GM18861 (cell line): ENCODE measurements around the gene CYBB.

Source experiments
- ATAC-seq: cut with Tn5 transposase; IDR thresholded peaks from one replicate; pipeline ENCODE4 v1.9.1; 2021; ENCODE audit not compliant: unreplicated experiment

Gene CYBB

DNA sequence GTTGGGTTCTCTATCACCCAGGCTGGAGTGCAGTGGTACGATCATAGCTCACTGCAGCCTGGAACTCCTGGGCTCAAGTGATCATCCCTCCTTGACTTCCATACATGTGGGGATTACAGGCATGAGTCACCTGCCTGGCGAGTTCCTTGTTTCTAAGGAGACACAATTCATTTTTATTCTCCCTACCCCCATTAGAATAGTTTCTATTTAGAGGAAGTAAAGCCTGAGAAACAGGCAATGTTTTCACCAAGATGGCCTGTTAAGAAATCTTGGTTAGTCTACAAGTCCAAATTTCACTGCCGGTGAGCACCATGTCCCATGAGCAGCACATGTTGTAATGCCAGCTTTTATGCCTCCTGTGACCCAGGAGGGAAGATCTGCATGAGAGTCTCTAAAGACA lies 5.7 kb downstream of the CYBB start:
- ATAC-seq = no peak

DNA sequence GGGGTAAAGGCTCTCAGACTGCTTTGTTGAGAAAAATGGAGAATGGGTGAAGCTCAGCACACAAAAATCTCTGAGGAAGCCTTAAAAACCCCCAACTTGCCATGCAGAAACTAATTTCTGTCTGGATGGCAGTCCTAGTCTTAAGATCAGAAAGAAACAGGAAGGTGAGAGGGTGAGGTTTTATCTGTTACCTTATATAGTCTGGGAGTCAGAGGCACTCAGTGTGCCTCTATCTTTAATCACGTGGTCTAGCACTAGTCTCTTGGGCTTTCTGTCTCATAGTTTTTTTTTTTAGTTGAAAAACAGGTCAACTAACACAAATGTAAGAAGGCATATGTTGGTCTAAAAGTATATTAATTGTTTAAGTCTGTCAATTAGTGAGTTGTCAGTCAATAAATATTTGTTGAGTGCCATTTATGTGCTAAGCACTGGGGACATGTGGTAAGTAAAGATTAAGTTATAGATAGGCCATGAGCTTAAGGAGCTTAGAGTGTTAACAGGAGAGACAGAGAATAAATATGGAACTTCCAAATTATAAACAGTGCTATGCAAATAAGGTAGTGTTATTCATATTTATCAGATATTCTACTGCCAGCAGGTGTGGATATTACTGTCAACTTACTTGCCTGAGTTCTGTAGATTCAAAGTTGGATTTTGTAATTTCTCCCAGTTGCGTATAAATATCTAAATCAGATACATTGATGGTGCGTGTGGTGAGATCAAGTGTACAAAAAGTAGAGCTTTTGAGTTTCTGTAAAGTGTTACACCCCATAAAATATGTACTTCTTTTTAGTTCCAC lies 7.0 kb downstream of the CYBB start:
- ATAC-seq = peak; percentile 73

DNA sequence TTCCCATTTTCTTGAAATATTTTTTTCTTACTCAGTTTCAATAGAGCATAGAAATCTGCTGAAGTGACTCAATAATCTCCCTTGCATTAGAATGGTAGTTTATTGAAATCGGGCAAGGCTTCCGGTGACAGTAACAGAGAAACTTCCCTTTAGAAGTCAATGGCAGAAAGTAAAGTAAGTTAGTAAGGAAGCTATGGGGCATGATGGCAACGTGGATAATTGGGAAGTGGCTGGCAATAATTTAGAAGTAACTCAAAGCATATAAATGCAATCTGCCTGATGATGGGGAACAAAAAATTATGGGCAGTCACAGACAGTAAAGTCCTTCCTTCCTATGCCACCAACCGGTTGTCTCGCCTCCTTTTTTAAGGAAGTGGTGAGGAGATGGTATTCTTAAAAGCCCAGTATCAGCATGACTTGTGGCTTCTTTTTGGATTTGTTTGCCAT lies 7.6 kb downstream of the CYBB start:
- ATAC-seq = peak; percentile 62

DNA sequence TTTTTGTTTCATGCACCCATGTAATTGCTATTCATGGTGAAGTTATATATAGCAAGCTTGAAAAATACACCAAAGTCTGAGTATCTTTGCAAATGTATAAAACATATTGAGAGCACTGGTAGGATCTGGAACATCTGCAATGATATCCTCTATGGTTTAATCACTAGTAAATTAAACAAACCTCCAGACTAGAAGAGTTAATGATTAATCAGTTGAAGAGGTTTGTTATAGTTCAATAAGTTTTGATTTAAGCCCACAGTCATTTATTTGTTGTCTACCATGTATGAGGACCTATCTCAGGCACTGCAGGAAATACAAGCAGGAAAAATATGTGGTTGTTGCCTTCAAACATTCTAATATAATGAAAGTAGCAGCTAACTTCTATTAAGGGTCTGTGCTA lies 16.5 kb downstream of the CYBB start:
- ATAC-seq = no peak

DNA sequence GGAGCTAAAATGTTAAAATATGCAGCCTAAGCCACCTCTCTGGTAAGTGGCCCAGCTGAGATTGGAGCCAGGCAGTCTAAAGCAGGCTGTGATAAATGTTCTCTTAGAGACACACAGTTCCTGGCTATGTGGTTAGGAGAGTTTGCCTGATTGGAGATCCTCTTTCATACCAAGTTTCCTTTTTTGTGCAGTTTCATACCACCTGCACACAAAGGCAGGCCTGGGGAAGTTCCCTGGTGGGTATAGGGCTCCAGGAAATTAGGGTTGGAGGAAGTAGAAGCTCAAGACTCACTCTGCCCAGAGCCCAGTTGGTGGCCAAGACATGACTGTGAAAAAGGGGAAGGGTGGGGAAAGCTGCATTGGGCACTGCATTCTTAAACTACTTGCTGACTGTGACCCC lies 16.9 kb downstream of the CYBB start:
- peak; percentile 85 for ATAC-seq

DNA sequence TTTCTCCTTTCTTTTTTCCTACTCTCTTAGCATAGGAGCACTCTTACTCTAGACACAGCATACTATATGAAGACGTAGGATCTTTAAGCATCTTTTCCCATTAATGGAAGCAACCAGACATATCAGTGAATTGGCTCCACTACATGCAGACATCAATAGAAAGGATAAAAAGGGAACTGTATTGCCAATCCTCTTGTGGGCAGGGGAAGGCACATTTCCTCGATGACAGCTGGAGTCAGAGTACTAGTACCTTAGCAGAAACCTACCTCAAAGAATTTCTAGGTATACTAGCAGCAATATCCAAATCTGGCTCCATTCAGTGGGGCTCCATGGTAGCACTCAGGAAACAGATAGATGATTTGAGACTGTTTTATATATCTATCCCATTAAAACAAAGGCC lies 20.1 kb downstream of the CYBB start:
- no peak for ATAC-seq

DNA sequence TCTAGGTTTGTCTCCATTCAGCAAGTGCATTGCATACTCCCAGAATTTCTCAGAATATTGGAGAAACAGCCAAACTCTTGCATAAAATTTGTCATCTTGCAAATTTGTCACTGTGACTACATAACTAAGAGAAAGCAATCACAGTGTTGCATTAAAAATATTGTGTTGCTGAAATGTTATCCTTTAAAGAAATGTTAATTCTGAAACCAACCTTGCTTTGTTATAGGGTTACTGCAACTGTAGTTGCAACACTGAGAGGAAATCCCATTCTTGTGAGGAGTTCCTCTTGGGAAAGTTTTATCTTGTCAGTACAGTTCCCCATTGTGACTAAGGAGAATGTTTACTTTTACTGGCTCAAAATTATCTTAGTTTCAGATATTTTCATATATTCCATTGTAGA lies 20.9 kb downstream of the CYBB start:
- no peak for ATAC-seq

DNA sequence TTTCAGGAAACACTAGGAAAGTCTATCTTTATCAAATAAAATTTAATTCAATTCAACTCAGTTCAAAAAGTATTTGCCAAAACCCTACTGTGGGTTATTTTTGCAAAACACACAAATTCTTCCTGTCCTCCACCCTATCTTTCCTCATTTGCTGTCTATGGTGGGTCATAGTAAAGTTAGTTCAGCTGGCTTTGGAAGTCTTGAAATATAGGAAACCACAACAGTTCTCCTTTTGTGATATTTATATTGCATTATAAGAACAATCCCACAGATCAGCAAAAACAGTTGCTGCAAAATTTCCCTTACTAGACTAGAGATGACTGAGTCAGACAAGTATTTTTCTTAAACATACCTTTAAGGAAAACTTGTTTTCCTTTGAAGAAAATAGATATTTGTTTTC lies 22.2 kb downstream of the CYBB start:
- no peak for ATAC-seq

DNA sequence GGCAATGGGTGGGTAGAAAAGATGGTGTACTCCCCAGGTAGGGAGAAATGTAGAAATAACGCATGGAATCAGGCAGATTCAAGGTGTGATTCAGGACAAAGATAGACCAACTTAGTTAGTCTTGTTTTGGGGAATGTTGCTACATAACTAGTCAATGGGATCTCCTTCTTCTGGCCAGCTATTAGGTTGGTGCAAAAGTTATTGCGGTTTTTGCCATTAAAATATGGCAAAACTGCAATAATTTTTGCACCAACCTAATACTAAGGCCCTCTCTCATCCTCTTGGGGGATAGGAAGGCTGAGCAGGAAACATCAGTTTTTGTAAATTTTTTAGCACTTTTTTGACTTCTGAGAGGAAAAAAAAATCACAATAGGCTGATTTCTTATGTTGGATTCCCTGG lies 23.2 kb downstream of the CYBB start:
- no peak for ATAC-seq

DNA sequence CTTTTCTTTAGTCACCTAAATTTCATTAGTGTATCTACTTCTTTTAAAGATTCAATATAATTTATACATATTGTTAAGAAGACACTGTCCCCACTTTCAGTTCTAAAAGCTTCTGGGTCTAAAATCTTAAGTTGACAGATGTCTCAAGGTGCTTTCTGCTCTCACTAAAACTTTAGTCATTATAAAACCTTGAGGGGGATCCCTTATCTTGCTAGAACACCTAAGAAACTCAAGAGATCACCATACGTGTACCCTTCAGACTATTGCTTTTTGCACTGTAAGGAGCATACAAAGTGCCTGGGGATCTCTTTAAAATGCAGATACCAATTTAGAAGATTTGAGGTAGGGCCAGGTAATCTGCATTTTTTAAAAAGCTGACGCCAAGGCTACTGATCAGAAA lies 30.1 kb downstream of the CYBB start:
- ATAC-seq = no peak

DNA sequence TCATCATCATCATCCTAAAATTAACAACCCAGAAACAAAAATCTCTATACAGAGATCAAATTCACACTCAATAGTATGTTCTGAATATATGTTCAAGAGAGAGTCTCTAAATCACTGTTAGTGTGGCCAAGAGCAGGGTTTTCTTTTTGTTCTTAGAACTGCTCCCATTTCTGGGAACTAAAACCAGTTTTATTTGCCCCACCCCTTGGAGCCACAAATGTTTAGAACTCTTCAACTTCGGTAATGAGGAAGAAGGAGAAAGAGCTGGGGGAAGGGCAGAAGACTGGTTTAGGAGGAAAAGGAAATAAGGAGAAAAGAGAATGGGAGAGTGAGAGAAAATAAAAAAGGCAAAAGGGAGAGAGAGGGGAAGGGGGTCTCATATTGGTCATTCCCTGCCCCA lies 32.3 kb downstream of the CYBB start:
- no peak for ATAC-seq

DNA sequence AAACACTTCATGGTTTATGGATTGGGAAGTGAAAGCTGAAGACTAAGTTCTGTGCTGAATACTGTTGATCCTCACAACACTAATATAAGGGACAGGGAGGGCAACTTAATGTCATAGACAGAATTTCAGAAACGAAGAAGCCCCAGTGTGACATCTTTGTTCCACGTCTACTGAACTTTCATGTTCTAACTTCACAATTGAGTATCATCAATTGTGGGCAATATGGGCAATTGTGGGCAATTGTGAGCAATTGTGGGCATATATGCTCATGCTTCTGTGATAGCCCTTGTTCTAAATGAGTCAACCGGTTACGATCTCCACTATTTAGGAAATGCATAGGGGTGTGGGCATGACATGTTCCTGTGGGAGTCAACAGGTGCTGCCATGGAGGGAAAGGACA lies 33.7 kb downstream of the CYBB start:
- ATAC-seq = no peak

DNA sequence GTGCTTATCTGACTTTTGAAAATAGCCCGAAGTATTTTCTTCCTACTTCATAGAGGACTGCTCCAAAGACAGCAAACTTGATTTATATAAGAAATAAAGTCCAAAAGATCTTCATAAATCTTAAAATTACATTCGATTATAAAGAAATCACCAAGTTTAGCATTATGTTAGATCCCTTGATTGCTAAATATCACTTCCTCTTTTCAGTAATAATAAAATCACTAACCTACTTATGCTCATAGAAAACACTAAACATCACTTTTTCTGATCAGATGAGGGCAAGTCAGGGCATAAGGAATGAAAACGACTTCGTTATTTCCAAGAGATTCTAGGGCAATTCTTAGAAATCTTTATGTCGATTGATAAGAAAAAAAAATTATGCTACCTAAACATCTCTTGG lies 35.5 kb downstream of the CYBB start:
- ATAC-seq = peak; percentile 40

DNA sequence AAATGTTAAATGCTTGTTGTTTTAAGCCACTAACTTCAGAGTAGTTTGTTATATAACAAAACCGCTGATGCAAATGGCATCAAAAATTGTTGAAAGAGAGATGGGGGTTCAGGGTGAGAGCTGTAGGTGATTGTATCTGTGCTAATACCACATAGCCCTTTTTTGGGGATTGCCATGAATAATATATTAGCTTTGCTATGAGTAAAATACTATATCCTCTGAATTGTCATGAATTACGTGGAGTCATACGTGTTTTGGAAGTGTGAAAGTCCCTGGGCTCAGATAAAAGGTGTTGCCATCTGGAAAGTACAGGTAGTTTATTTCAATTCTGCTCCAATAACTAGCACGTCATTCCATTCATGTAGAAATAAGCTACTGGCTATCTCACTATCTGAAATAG lies 36.9 kb downstream of the CYBB start:
- peak; percentile 9 for ATAC-seq

DNA sequence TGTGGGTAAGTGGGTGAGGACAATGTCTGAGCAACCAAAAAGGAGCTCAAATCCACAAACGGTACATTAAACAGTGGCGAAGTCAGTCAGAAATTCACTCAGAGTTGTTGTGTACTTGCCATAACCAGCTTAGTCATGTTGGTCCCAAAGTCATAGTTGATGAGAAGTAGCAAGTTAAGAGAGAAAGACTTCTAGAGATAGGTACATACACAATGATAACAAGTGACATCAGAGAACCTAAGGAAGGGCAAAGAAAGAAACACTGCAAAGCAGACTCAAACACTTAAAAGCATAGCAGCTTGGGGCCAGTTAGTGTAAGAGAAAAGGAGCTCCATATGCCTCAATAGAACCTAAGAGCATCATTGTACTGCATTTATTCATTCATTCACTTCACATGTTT lies 37.3 kb downstream of the CYBB start:
- peak; percentile 7 for ATAC-seq

DNA sequence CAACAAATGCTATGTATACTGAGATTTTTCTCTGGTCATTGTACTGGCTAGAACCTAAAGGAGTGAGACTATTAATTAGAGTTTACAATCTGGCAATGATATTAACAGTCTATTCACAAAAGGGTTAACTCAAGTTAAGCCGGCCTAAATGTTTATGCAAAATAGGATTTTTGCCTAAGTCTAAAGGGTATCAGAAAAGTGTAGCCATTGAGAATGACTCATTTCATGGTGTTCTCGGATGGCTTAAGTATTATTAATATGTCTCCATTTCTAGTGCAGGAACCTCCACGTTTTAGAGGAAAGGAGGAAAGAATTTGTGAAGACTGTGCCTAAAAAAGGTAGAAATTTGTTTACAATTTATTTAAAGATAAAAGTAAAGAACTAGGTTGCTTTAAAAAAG lies 37.7 kb downstream of the CYBB start:
- peak; percentile 27 for ATAC-seq

DNA sequence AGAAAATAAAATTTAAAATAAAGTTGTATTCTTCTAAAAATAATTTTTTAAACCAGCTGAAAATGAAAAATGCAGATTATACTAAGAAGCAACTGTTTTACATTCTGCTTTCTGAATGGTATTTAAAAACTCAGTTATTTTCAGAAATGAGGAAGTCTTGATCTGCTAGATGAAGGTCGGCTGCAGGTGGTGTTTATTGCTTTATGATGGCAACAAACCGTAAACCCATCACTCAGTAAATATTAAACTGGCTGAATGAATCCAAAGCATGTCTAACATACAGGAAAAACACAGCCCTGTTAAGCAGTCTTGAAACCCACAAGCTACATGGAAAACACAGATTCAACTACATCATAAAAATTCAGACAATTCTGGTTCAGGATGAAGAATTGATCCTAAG lies 38.2 kb downstream of the CYBB start:
- peak; percentile 38 for ATAC-seq

DNA sequence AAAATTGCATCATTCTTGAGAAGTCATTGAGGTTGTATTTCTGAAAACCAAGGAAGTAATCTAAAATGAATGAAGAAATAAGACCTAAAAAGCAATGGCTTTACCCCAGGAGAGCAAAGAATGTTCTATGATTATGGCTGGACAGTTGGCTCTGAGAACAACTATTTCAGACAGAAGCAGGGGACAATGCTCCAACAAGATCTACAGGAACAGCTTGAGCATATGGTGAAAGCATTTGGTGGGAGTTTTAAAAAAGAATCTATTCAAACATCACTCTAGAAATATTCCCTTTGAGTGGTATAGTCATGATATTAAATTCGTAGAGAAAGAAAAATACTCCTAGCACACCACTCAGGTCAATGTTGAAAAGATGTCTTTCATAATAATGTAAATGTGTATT lies 40.8 kb downstream of the CYBB start:
- no peak for ATAC-seq

DNA sequence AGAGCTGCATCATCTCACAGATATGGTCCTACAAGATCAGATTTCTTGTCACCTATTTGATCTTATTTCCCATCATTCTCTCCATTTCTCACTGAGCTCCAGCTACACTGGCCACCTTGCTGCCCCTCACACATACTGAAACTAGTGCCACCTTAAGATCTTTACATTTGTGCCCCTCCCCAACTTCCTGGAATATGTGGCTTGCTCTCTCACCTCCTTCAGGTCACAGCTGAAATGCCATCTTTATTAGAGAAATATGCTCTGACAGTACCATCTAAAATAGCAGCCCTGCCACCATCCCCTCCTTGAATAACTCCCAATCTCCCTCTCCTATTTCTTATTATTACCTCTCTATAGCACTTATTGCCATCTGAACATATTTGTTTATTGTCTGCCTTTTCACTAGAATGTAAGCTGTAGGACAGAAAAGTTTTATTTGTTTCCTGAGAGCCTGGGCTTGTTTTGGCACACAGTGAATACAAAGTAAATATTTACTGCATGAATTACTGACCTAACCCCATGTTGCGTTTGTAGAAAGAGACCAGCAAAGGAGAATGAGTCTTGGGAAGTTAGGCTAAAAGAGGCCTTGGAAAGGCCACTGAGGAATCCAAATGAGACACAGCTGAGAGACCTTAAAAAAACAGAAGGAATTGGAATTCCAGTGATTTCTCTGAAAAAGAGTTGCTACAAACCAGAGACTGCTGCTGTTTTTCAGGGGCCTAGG lies 44.8 kb downstream of the CYBB start:
- no peak for ATAC-seq

DNA sequence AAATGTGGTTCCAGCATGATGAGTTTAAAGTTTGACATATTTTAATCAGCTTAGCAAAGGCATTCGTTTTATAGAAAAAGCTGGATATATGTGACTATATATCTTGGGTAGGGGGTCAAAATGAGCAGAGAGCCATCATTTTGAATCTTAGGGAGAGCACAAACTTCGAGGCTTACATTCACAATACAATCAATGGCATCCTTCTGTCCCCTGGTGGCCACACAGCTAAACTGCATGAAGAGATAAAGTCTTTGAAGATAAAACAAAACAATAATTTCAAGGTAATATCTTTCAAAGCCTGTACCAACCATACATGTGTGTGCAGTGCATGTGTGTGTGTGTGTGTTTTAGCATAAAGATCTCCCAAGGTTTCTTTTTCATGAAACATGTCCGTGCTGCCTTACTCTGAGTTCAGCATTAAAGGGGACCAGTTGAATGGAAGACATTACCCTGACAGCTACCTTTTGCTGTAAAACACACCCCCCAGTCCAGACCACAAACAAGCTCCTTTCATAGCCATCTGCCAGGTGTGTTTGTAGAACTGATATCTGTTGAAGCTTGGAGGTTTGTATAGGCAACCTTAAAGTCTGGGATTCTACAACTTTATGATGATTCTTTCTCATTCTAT lies 45.5 kb downstream of the CYBB start:
- ATAC-seq = peak; percentile 58

DNA sequence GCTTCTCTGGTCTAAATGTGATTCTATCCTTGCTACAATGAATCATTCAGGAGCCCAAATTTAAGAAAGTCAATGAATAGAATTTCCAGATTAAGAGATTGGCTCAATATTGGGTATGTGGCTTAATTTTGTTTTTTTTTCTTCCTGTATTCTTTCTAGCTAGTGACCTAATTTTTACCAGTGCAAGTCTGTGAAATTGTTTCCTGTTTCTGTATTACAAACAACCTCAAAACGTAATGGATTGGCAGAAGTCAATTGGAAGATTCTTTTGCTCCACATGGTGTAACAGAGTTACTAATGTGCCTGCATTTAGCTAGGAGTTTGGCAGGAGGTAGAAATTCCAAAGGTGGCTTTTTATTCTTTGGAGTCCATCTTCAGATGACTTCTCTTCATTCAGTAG lies 49.9 kb downstream of the CYBB start:
- no peak for ATAC-seq

DNA sequence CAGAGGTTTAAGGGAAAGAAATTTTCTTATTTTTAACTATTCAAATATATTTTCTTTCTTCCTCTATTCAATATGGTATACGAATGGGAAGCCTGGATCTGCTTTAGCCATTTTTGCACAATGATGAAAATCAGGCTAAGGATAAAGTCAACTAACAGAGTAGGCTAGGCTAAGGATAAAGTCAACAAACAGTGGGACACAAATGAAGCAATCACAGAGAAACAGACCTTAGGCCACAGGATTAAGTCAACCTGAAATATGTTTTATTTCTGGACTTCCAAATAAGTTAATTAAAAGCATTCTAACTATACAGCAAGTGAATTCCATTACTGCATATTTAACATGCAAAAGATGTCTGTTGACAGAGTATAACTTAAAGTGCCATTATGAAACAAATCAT lies 50.5 kb downstream of the CYBB start:
- no peak for ATAC-seq
